ENCODE measurements around the gene SERPINA7. TPM values are rescaled to one million over a fixed set of nuclear protein-coding genes. Genes with fewer than 3 reads are reported as not detected.

Gene SERPINA7
- total RNA-seq, 1 experiment from 2014 or later = not detected

Other genes with a start within 250 kb of the SERPINA7 start
- gene NRK, start 216.2 kb downstream of the SERPINA7 start, total RNA-seq (2014; rRNA removed; shearing (Covaris generic)) = not detected in 2 replicates
- 0.06 and 0.12 TPM in 2 replicates for gene PWWP3B, start 129.6 kb upstream of the SERPINA7 start, total RNA-seq (2014; rRNA removed; shearing (Covaris generic))

Data from NCI-H460 (cell line).